ENCODE data around the gene FCHSD2.

DNA sequence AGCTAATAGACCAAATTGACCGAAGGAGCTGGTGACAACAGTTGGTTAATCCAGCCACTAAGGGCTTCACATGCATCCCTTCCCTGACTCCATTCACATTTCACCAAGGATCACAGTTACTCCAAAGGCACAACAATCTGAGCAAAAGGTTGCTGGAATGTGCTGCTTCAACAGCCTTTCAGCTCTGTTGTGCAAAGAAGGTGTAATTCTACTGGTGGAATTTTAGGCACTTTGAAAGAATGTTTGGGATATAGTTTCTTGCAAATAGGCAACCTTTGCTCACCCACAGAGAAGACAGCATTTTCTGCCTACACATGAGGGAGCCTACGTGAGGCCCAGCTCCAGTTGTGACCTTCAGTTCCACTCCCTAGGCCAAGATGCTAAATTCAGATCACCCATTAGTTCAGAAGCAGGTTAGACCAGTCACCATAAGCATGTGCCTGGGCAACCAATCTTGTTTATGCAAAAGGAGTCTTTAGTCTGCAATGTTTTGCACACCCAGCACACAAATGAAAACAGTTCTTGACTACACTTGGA, 21.6 kb upstream of the FCHSD2 start:
- TF ChIP-seq, protein P1, sequence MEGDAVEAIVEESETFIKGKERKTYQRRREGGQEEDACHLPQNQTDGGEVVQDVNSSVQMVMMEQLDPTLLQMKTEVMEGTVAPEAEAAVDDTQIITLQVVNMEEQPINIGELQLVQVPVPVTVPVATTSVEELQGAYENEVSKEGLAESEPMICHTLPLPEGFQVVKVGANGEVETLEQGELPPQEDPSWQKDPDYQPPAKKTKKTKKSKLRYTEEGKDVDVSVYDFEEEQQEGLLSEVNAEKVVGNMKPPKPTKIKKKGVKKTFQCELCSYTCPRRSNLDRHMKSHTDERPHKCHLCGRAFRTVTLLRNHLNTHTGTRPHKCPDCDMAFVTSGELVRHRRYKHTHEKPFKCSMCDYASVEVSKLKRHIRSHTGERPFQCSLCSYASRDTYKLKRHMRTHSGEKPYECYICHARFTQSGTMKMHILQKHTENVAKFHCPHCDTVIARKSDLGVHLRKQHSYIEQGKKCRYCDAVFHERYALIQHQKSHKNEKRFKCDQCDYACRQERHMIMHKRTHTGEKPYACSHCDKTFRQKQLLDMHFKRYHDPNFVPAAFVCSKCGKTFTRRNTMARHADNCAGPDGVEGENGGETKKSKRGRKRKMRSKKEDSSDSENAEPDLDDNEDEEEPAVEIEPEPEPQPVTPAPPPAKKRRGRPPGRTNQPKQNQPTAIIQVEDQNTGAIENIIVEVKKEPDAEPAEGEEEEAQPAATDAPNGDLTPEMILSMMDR (IDR thresholded peaks at IDR 0.05; ENCODE audit: insufficient read depth, low read depth, low read length): no peak
- TF ChIP-seq EZH2 (IDR thresholded peaks at IDR 0.05; ENCODE audit: insufficient read depth, low read length): no peak

Data from astrocyte (in vitro differentiated cells and primary cell).